ENCODE data around the gene GPR161.

The GPR161 gene

GRCh38 chr1:168031198-168031597 lies 105.5 kb downstream of the GPR161 start:
- no peak for DNase-seq (ENCODE audit: low read depth)
